Motor neuron (in vitro differentiated cells): ENCODE data around the gene STXBP5L. TPM values are rescaled to one million over a fixed set of nuclear protein-coding genes. Genes with fewer than 3 reads are reported as not detected.
"Not testable (repeated sequence)": the region's sequence is repeated elsewhere in the genome, so short reads cannot be mapped to it uniquely, and the experiment has no call there.

ENCODE experiments used
- ATAC-seq, 8 experiments: fragments of 200-7000 bp; cut with Tn5 transposase; replicated peaks in 6 of 8; 2 replicates each; pipeline ENCODE4 v1.8.0; 2021; ENCODE audit warnings: mild to moderate bottlenecking in 8 of 8, moderate library complexity in 8 of 8
- H3K27ac ChIP-seq, 2 donors: fragments of 250-450 bp; sonication (Bioruptor Pico); 2 replicates each; pipeline ENCODE4 v1.9.0; 2021; ENCODE audit warnings: antibody characterized with exemption in 2 of 2, mild to moderate bottlenecking in 2 of 2, moderate library complexity in 1 of 2
- H3K4me1 ChIP-seq, 2 donors: fragments of 250-450 bp; sonication (Bioruptor Pico); replicated peaks in 1 of 2; 2 replicates each; pipeline ENCODE4 v1.6.1; 2021; ENCODE audit warnings: antibody characterized with exemption in 2 of 2, mild to moderate bottlenecking in 2 of 2, moderate library complexity in 1 of 2
- H3K4me3 ChIP-seq, 5 donors: fragments of 250-450 bp; sonication (Bioruptor Pico); 2 replicates each; pipeline ENCODE4 v1.9.0; 2021; ENCODE audit warnings: antibody characterized with exemption in 5 of 5, mild to moderate bottlenecking in 5 of 5, moderate library complexity in 4 of 5
- WGBS, 10 experiments: fragments of 450-650 bp; shearing (Covaris generic); methylation state at CpG; one replicate each; pipeline ENCODE4 v1.0.0; 2022; 5-methylcytosine and 5-hydroxymethylcytosine counted together
- in situ Hi-C, 9 experiments: fragments of 400-800 bp; cut with MboI; loops; one replicate each; pipeline ENCODE4 v1.15.0; 2021; ENCODE audit warnings: low sequenced_read_pairs in 9 of 9, low pct_unique_long_range_greater_than_20kb in 2 of 9; ENCODE audit not compliant: unreplicated experiment in 9 of 9
- total RNA-seq, 8 experiments: library from RNA; unstranded; fragments of 300-600 nt; gene quantifications; 2 replicates each; pipeline versions ENCODE4 v1.2.3 to v1.2.4, GENCODE V29; 2022

Gene STXBP5L
- total RNA-seq, 8 experiments from 2014 or later = 0.10 to 5.9 (median 4.2) TPM

- in situ Hi-C loops = no loop called here
Observed at GRCh38 chr3:121075191-121075590, 167.2 kb downstream of the STXBP5L start.

GRCh38 chr3:121078378-121079101 is 170.5 kb downstream of the STXBP5L start:
- H3K27ac ChIP-seq, ATAC-seq, in situ Hi-C loops, H3K4me3 ChIP-seq, H3K4me1 ChIP-seq: not testable (repeated sequence)
- WGBS, 10 experiments = 40 to 100% (median 85%) methylated on average over 1 to 3 of the region's 22 CpGs; no CpG with 5 or more reads in 6 of the 10 experiments

More at GRCh38 chr3:121075191-121075590, 167.2 kb downstream of the STXBP5L start:
- ATAC-seq = no peak
- Histone ChIP-seq H3K27ac (no peak overlapping the region), H3K4me1 (no peaks in the 10 kb centered on the region), H3K4me3 (no peak overlapping the region)
- 17 to 100% (median 92%) methylated on average over 1 to 3 of the region's 3 CpGs; no CpG with 5 or more reads in 4 of the 10 experiments for WGBS, 10 experiments

GRCh38 chr3:121096953-121097352 is 188.9 kb downstream of the STXBP5L start:
- H3K27ac ChIP-seq = no peak overlapping the region
- ATAC-seq = peak in 1 of 8 experiments; percentile 10
- H3K4me1 ChIP-seq = no peaks in the 10 kb centered on the region
- H3K4me3 ChIP-seq = no peak overlapping the region
- in situ Hi-C loops = no loop called here
- 0 to 65% methylated on average over 2 to 4 of the region's 4 CpGs; no CpG with 5 or more reads in 8 of the 10 experiments for WGBS, 10 experiments

- H3K27ac ChIP-seq, H3K4me1 ChIP-seq, in situ Hi-C loops, H3K4me3 ChIP-seq, ATAC-seq: not testable (repeated sequence)
- WGBS, 10 experiments = 0 to 100% (median 60%) methylated on average over 1 to 2 of the region's 2 CpGs; no CpG with 5 or more reads in 3 of the 10 experiments
Observed at GRCh38 chr3:121111086-121111485, 203.1 kb downstream of the STXBP5L start.

- in situ Hi-C loops = no loop called here
- Histone ChIP-seq H3K4me3 (no peak overlapping the region), H3K4me1 (no peaks in the 10 kb centered on the region), H3K27ac (no peak overlapping the region)
- no peak for ATAC-seq
- WGBS, 10 experiments = 80 to 97% (median 88%) methylated on average over 5 to 9 of the region's 15 CpGs; no CpG with 5 or more reads in 3 of the 10 experiments
Observed at GRCh38 chr3:121111914-121112612, 204.1 kb downstream of the STXBP5L start.

GRCh38 chr3:121126033-121126706 is 218.2 kb downstream of the STXBP5L start:
- H3K4me3 ChIP-seq = no peak overlapping the region
- in situ Hi-C loops = no loop called here
- ATAC-seq = no peak
- no peak overlapping the region for H3K27ac ChIP-seq
- H3K4me1 ChIP-seq = no peaks in the 10 kb centered on the region
- WGBS, 10 experiments = 0 to 88% (median 67%) methylated on average over 1 of the region's 1 CpG; no CpG with 5 or more reads in 4 of the 10 experiments

- in situ Hi-C loops = no loop called here
- H3K4me3 ChIP-seq = no peak overlapping the region
Observed at GRCh38 chr3:121126707-121127035, 218.7 kb downstream of the STXBP5L start.

GRCh38 chr3:121152573-121152972 is 244.6 kb downstream of the STXBP5L start:
- in situ Hi-C loops = no loop called here
- H3K27ac ChIP-seq = no peak overlapping the region
- ATAC-seq = no peak
- no peak overlapping the region for H3K4me3 ChIP-seq
- 0 to 100% (median 62%) methylated on average over 1 to 4 of the region's 4 CpGs for WGBS, 10 experiments
- no peaks in the 10 kb centered on the region for H3K4me1 ChIP-seq

More at GRCh38 chr3:121126707-121127035, 218.7 kb downstream of the STXBP5L start:
- 20 to 92% (median 50%) methylated on average over 1 to 2 of the region's 2 CpGs; no CpG with 5 or more reads in 3 of the 10 experiments for WGBS, 10 experiments
- no peak for ATAC-seq
- no peak overlapping the region for H3K27ac ChIP-seq
- no peaks in the 10 kb centered on the region for H3K4me1 ChIP-seq

GRCh38 chr3:121153851-121154250 is 245.8 kb downstream of the STXBP5L start:
- no peak for ATAC-seq
- WGBS, 10 experiments = 0 to 20% (median 0%) methylated on average over 1 of the region's 1 CpG; no CpG with 5 or more reads in 3 of the 10 experiments
- Histone ChIP-seq H3K4me1 (no peaks in the 10 kb centered on the region), H3K4me3 (no peak overlapping the region), H3K27ac (no peak overlapping the region)
- in situ Hi-C loops = no loop called here

GRCh38 chr3:121155028-121155427 is 247.0 kb downstream of the STXBP5L start:
- no peak for ATAC-seq
- Histone ChIP-seq H3K27ac (no peak overlapping the region), H3K4me1 (no peaks in the 10 kb centered on the region), H3K4me3 (no peak overlapping the region)
- in situ Hi-C loops = no loop called here
- 0 to 100% (median 60%) methylated on average over 1 of the region's 1 CpG; no CpG with 5 or more reads in 1 of the 10 experiments for WGBS, 10 experiments

GRCh38 chr3:121165397-121165837 is 257.4 kb downstream of the STXBP5L start:
- ATAC-seq = no peak
- Histone ChIP-seq H3K27ac (no peak overlapping the region), H3K4me1 (no peaks in the 10 kb centered on the region), H3K4me3 (no peak overlapping the region)
- 0 to 94% (median 86%) methylated on average over 1 to 7 of the region's 7 CpGs for WGBS, 10 experiments
- in situ Hi-C loops = no loop called here

GRCh38 chr3:121167374-121168139 is 259.6 kb downstream of the STXBP5L start:
- peak in 1 of 8 experiments; percentile 60 for ATAC-seq
- Histone ChIP-seq H3K4me1 (no peaks in the 10 kb centered on the region), H3K27ac (no peak overlapping the region), H3K4me3 (no peak overlapping the region)
- 0 to 100% (median 100%) methylated on average over 1 to 2 of the region's 4 CpGs; no CpG with 5 or more reads in 3 of the 10 experiments for whole genome bisulfite sequencing, 10 experiments
- in situ Hi-C loops = no loop called here
